Measurements from ENCODE around the gene ZNF516.

Gene ZNF516

GRCh38 chr18:76315722-76316230, 179.3 kb downstream of the ZNF516 start:
- no peak for TF ChIP-seq CTCF (IDR thresholded peaks at IDR 0.05; ENCODE audit: low read depth, low read length, poor library complexity, severe bottlenecking)
- TF ChIP-seq EZH2phosphoT487 (IDR thresholded peaks at IDR 0.05; ENCODE audit: borderline replicate concordance, low read length): no peak
- no peaks in the 10 kb centered on the region for H3K9me2 ChIP-seq (replicated peaks; ENCODE audit: control insufficient read depth, low read length)
- H3K79me2 ChIP-seq (ENCODE audit: control insufficient read depth, low read length): no peaks in the 10 kb centered on the region
- no peaks in the 10 kb centered on the region for H3F3A ChIP-seq (ENCODE audit: control insufficient read depth, insufficient read depth)
- H3K4me1 ChIP-seq (ENCODE audit: control insufficient read depth, low read length): no peaks in the 10 kb centered on the region
- no peaks in the 10 kb centered on the region for H3K36me3 ChIP-seq (ENCODE audit: control insufficient read depth, low read length)
- H4K20me1 ChIP-seq (ENCODE audit: control insufficient read depth, insufficient read depth, low read depth, low read length): no peaks in the 10 kb centered on the region
- no peaks in the 10 kb centered on the region for H3K27me3 ChIP-seq (ENCODE audit: control insufficient read depth, low read length)
- H3K9me3 ChIP-seq (ENCODE audit: control insufficient read depth, insufficient read depth, low read length): no peaks in the 10 kb centered on the region
- no peak overlapping the region for H3K4me2 ChIP-seq (ENCODE audit: low read length)
- H3K4me3 ChIP-seq (ENCODE audit: low read length): no peak overlapping the region
- H3K27ac ChIP-seq (ENCODE audit: low read depth, low read length): no peak overlapping the region

GRCh38 chr18:76314496-76314895, 180.5 kb downstream of the ZNF516 start:
- TF ChIP-seq CTCF (IDR thresholded peaks at IDR 0.05; ENCODE audit: low read depth, low read length, poor library complexity, severe bottlenecking) (no peak), EZH2phosphoT487 (IDR thresholded peaks at IDR 0.05; ENCODE audit: borderline replicate concordance, low read length) (no peak)
- Histone ChIP-seq H3K4me1 (ENCODE audit: control insufficient read depth, low read length) (no peaks in the 10 kb centered on the region), H3K4me3 (ENCODE audit: low read length) (no peak overlapping the region), H3K4me2 (ENCODE audit: low read length) (no peak overlapping the region), H4K20me1 (ENCODE audit: control insufficient read depth, insufficient read depth, low read depth, low read length) (no peaks in the 10 kb centered on the region), H3K9me2 (replicated peaks; ENCODE audit: control insufficient read depth, low read length) (no peaks in the 10 kb centered on the region), H3K27ac (ENCODE audit: low read depth, low read length) (no peak overlapping the region), H3K79me2 (ENCODE audit: control insufficient read depth, low read length) (no peaks in the 10 kb centered on the region), H3F3A (ENCODE audit: control insufficient read depth, insufficient read depth) (no peaks in the 10 kb centered on the region), H3K27me3 (ENCODE audit: control insufficient read depth, low read length) (0 out of 2 replicates have a peak, but pooled peaks cover 2% of the 10 kb centered on the region), H3K9me3 (ENCODE audit: control insufficient read depth, insufficient read depth, low read length) (no peaks in the 10 kb centered on the region), H3K36me3 (ENCODE audit: control insufficient read depth, low read length) (no peaks in the 10 kb centered on the region)

- H3K27me3 ChIP-seq (ENCODE audit: control insufficient read depth, low read length): 0 out of 2 replicates have a peak, but pooled peaks cover 6% of the 10 kb centered on the region
- H3K4me1 ChIP-seq (ENCODE audit: control insufficient read depth, low read length): no peaks in the 10 kb centered on the region
- no peak overlapping the region for H3K4me2 ChIP-seq (ENCODE audit: low read length)
- no peak overlapping the region for H3K27ac ChIP-seq (ENCODE audit: low read depth, low read length)
- H3K9me3 ChIP-seq (ENCODE audit: control insufficient read depth, insufficient read depth, low read length): no peaks in the 10 kb centered on the region
- TF ChIP-seq EZH2phosphoT487 (IDR thresholded peaks at IDR 0.05; ENCODE audit: borderline replicate concordance, low read length) (no peak), CTCF (IDR thresholded peaks at IDR 0.05; ENCODE audit: low read depth, low read length, poor library complexity, severe bottlenecking) (no peak)
- no peaks in the 10 kb centered on the region for H3F3A ChIP-seq (ENCODE audit: control insufficient read depth, insufficient read depth)
- H3K9me2 ChIP-seq (replicated peaks; ENCODE audit: control insufficient read depth, low read length): no peaks in the 10 kb centered on the region
- no peak overlapping the region for H3K4me3 ChIP-seq (ENCODE audit: low read length)
- H3K36me3 ChIP-seq (ENCODE audit: control insufficient read depth, low read length): no peaks in the 10 kb centered on the region
- no peaks in the 10 kb centered on the region for H3K79me2 ChIP-seq (ENCODE audit: control insufficient read depth, low read length)
- H4K20me1 ChIP-seq (ENCODE audit: control insufficient read depth, insufficient read depth, low read depth, low read length): no peaks in the 10 kb centered on the region
Measured at GRCh38 chr18:76314015-76314414, 181.0 kb downstream of the ZNF516 start.

All from DOHH2 (cell line).